B cell (primary cell): ENCODE measurements around the gene UMAD1. TPM values are rescaled to one million over a fixed set of nuclear protein-coding genes. Genes with fewer than 3 reads are reported as not detected.
A peak's percentile ranks its signal among the peaks of the same experiment; 100 is the strongest.

Experiments
- ATAC-seq: fragments of 200-7000 bp; cut with Tn5 transposase; one replicate; pipeline ENCODE4 v1.10.0; 2021; ENCODE audit warnings: low read depth, mild to moderate bottlenecking, moderate number of reproducible peaks, moderate library complexity
- CTCF ChIA-PET: fragments of 350-600 bp; sonication (Branson Sonifier 250); formaldehyde crosslinking; loops from one replicate; lab custom pipeline; 2021; ENCODE audit warnings: antibody characterized with exemption, inconsistent platforms; lab: Charles Lee
- POLR2A ChIA-PET: fragments of 350-600 bp; sonication (Branson Sonifier 250); formaldehyde crosslinking; loops from one replicate; lab custom pipeline; 2021; ENCODE audit warnings: antibody characterized with exemption; lab: Charles Lee
- DNase-seq: peaks from one replicate; pipeline ENCODE4 v3.0.0; 2013
- H2AFZ ChIP-seq: 2 replicates; pipeline ENCODE4 v1.6.1; 2012; ENCODE audit warnings: mild to moderate bottlenecking, low read depth, low read length; ENCODE audit not compliant: insufficient read depth, poor library complexity, severe bottlenecking
- H3K27ac ChIP-seq, 2 donors: 1 replicate in 1 of 2; 2 replicates in 1 of 2; pipeline ENCODE4 v1.5.1; 2012 to 2013; ENCODE audit warnings: low read length in 2 of 2, mild to moderate bottlenecking in 2 of 2, moderate library complexity in 1 of 2
- H3K27me3 ChIP-seq, 4 experiments: fragments of 200-600 bp in 1 of 4; sonication (generic) in 1 of 4; replicated peaks in 1 of 4; 1 replicate in 2 of 4; 2 replicates in 2 of 4; pipeline versions ENCODE4 v1.6.1 to v1.7.0; 2013 to 2016; ENCODE audit warnings: low read length in 3 of 4, mild to moderate bottlenecking in 2 of 4, mixed read lengths in 1 of 4, moderate library complexity in 1 of 4; ENCODE audit not compliant: insufficient read depth in 4 of 4, control insufficient read depth in 3 of 4; ENCODE audit errors: control extremely low read depth in 1 of 4
- H3K36me3 ChIP-seq, 2 experiments: replicated peaks in 1 of 2; 1 replicate in 1 of 2; 2 replicates in 1 of 2; pipeline versions ENCODE4 v1.6.1 to v1.7.1; 2013; ENCODE audit warnings: low read length in 1 of 2; ENCODE audit not compliant: insufficient read depth in 2 of 2, control insufficient read depth in 1 of 2; ENCODE audit errors: control extremely low read depth in 1 of 2, extremely low read depth in 1 of 2
- H3K4me1 ChIP-seq, 2 donors: fragments of 200-600 bp in 1 of 2; sonication (generic) in 1 of 2; 1 replicate in 1 of 2; 2 replicates in 1 of 2; pipeline versions ENCODE4 v1.5.1 to v1.6.1; 2013 to 2017; ENCODE audit warnings: low read length in 2 of 2; ENCODE audit not compliant: control insufficient read depth in 2 of 2, insufficient read depth in 2 of 2
- H3K4me2 ChIP-seq: replicated peaks from 2 replicates; pipeline ENCODE3; 2012; ENCODE audit warnings: mild to moderate bottlenecking, low read depth, low read length; ENCODE audit not compliant: poor library complexity, severe bottlenecking
- H3K4me3 ChIP-seq, 5 experiments: fragments of 200-600 bp in 1 of 5; sonication (generic) in 1 of 5; 1 replicate in 3 of 5; 2 replicates in 2 of 5; pipeline versions ENCODE4 v1.5.1 to v1.7.0; 2011 to 2016; ENCODE audit warnings: low read length in 4 of 5, mild to moderate bottlenecking in 4 of 5, low read depth in 2 of 5, control low read depth in 1 of 5, moderate library complexity in 1 of 5; ENCODE audit not compliant: insufficient read depth in 1 of 5; ENCODE audit errors: control extremely low read depth in 1 of 5, extremely low read depth in 1 of 5
- H3K79me2 ChIP-seq: fragments of 200-600 bp; sonication (generic); one replicate; pipeline ENCODE4 v1.6.0; 2016; ENCODE audit warnings: low read length; ENCODE audit not compliant: control insufficient read depth, insufficient read depth
- H3K9ac ChIP-seq: fragments of 200-600 bp; sonication (generic); 2 replicates; pipeline ENCODE4 v1.6.1; 2017; ENCODE audit warnings: mild to moderate bottlenecking, low read length, moderate library complexity
- H3K9me3 ChIP-seq, 3 donors: one replicate each; pipeline versions ENCODE4 v1.6.1 to v1.7.1; 2013; ENCODE audit warnings: low read length in 2 of 3; ENCODE audit not compliant: control insufficient read depth in 2 of 3, insufficient read depth in 1 of 3; ENCODE audit errors: control extremely low read depth in 1 of 3
- H4K20me1 ChIP-seq: 2 replicates; pipeline ENCODE4 v1.6.0; 2012; ENCODE audit warnings: mild to moderate bottlenecking, low read length; ENCODE audit not compliant: insufficient read depth, control insufficient read depth, poor library complexity, severe bottlenecking
- H3K27ac Mint-ChIP-seq: one replicate; pipeline ENCODE4 v1.8.0; 2021; ENCODE audit warnings: mixed read lengths
- H3K27me3 Mint-ChIP-seq: one replicate; pipeline ENCODE4 v1.8.0; 2021; ENCODE audit warnings: mixed read lengths
- H3K4me1 Mint-ChIP-seq: one replicate; pipeline ENCODE4 v1.8.0; 2021; ENCODE audit warnings: mixed read lengths
- H3K4me3 Mint-ChIP-seq: one replicate; pipeline ENCODE4 v1.8.0; 2021; ENCODE audit warnings: mixed read lengths
- H3K9me3 Mint-ChIP-seq: one replicate; pipeline ENCODE4 v1.8.0; 2022; ENCODE audit warnings: mixed read lengths; ENCODE audit not compliant: insufficient read depth
- CTCF ChIP-seq: fragments of 200-600 bp; IDR thresholded peaks from one replicate; pipeline ENCODE4 v1.8.0; 2022; ENCODE audit warnings: antibody characterized with exemption, mild to moderate bottlenecking
- EZH2 ChIP-seq: IDR thresholded peaks from 2 replicates; pipeline ENCODE4 v1.6.1; 2012; ENCODE audit warnings: borderline replicate concordance, low read depth, mild to moderate bottlenecking, moderate library complexity, low read length; ENCODE audit not compliant: insufficient read depth, poor library complexity, severe bottlenecking
- WGBS: methylation state at CpG from one replicate; pipeline ENCODE4 v1.1.5; 2013; ENCODE audit warnings: missing lambda C conversion rate; ENCODE audit not compliant: insufficient coverage; 5-methylcytosine and 5-hydroxymethylcytosine counted together
- intact Hi-C: fragments of 100-400 bp; cut with micrococcal nuclease; formaldehyde crosslinking; loops from one replicate; pipeline ENCODE4 v1.10.0; 2022
- polyA plus RNA-seq: library from polyadenylated mRNA; depleted of rRNA; stranded (reverse); fragments of >200 nt; gene quantifications from 2 replicates; pipeline ENCODE4 v1.2.3, GENCODE V29; 2012
- total RNA-seq, 2 donors: library from RNA; stranded (reverse); fragments of 120-200 nt in 1 of 2; gene quantifications; 1 replicate in 1 of 2; 2 replicates in 1 of 2; pipeline versions ENCODE4 v1.2.3 to v1.2.4, GENCODE V29; 2013 to 2022

Gene UMAD1
- total and polyA plus RNA-seq, 2 donors (not counting 1 experiment from before 2014, with no cell fraction given): 11.6 to 25.9 TPM

- H3K27ac ChIP-seq: no peak overlapping the region
- H2AFZ ChIP-seq: peak overlapping the region; percentile 10
- no peaks in the 10 kb centered on the region for H4K20me1 ChIP-seq
- intact Hi-C loops: no loop called here
- TF ChIP-seq EZH2 (no peak), CTCF (no peak)
- no peaks in the 10 kb centered on the region for H3K9me3 ChIP-seq
- peaks cover 10 to 17% of the 10 kb centered on the region in 2 donors for H3K4me1 ChIP-seq
- H3K4me3 ChIP-seq: no peak overlapping the region
- 13% methylated on average over 4 of the region's 4 CpGs for WGBS
- H3K27me3 ChIP-seq: no peaks in the 10 kb centered on the region
- ChIA-PET CTCF (interaction anchor here (0.8 kb wide), 1 partner anchor 290 kb away, joined by 4 read pairs; no protein-coding TSS in a partner anchor), POLR2A (no interaction called here)
- H3K36me3 ChIP-seq: peaks cover 0 to 1% of the 10 kb centered on the region in 2 experiments
- ATAC-seq: peak; percentile 31
- H3K27ac Mint-ChIP-seq: no peak overlapping the region
- H3K79me2 ChIP-seq: peaks cover 9% of the 10 kb centered on the region
- no peaks in the 10 kb centered on the region for H3K27me3 Mint-ChIP-seq
- peak overlapping the region; percentile 8 for H3K4me3 Mint-ChIP-seq
- H3K9ac ChIP-seq: peak overlapping the region; percentile 3
- H3K4me2 ChIP-seq: peak overlapping the region; percentile 47
- DNase-seq: peak; percentile 11
- no peaks in the 10 kb centered on the region for H3K9me3 Mint-ChIP-seq
- peaks cover 17% of the 10 kb centered on the region for H3K4me1 Mint-ChIP-seq
Observed at GRCh38 chr7:7745966-7746365, 105.4 kb downstream of the UMAD1 start.

- no peak overlapping the region for H3K27ac ChIP-seq
- Mint-ChIP-seq H3K27ac (no peak overlapping the region), H3K27me3 (no peaks in the 10 kb centered on the region), H3K9me3 (no peaks in the 10 kb centered on the region), H3K4me3 (no peak overlapping the region), H3K4me1 (peaks cover 22% of the 10 kb centered on the region)
- H3K79me2 ChIP-seq: peaks cover 9% of the 10 kb centered on the region
- no peaks in the 10 kb centered on the region for H3K27me3 ChIP-seq
- intact Hi-C loops: no loop called here
- H3K4me3 ChIP-seq: no peak overlapping the region
- no peak overlapping the region for H3K9ac ChIP-seq
- peaks cover 15 to 17% of the 10 kb centered on the region in 2 donors for H3K4me1 ChIP-seq
- no peak for TF ChIP-seq EZH2
- CTCF ChIA-PET: interaction anchor here (0.8 kb wide), 1 partner anchor 289 kb away, joined by 4 read pairs; no protein-coding TSS in a partner anchor
- H3K9me3 ChIP-seq: no peaks in the 10 kb centered on the region
- WGBS: no CpG with 5 or more reads among the region's 4 CpGs
- H3K4me2 ChIP-seq: peak overlapping the region; percentile 47
- H2AFZ ChIP-seq: no peak overlapping the region
- ATAC-seq (no peak), DNase-seq (no peak)
- POLR2A ChIA-PET: no interaction called here
- peaks cover 0 to 1% of the 10 kb centered on the region in 2 experiments for H3K36me3 ChIP-seq
- no peaks in the 10 kb centered on the region for H4K20me1 ChIP-seq
Observed at GRCh38 chr7:7746458-7746857, 105.9 kb downstream of the UMAD1 start.
